Measurements from ENCODE around the gene ELF4. TPM values are rescaled to one million over a fixed set of nuclear protein-coding genes. Genes with fewer than 3 reads are reported as not detected.

ELF4 gene
- total and polyA plus RNA-seq, 2 of the 13 experiments (the other 11 are each of a cell fraction or from before 2014, with no cell fraction given), result 1.3 to 2.6 TPM

DNA sequence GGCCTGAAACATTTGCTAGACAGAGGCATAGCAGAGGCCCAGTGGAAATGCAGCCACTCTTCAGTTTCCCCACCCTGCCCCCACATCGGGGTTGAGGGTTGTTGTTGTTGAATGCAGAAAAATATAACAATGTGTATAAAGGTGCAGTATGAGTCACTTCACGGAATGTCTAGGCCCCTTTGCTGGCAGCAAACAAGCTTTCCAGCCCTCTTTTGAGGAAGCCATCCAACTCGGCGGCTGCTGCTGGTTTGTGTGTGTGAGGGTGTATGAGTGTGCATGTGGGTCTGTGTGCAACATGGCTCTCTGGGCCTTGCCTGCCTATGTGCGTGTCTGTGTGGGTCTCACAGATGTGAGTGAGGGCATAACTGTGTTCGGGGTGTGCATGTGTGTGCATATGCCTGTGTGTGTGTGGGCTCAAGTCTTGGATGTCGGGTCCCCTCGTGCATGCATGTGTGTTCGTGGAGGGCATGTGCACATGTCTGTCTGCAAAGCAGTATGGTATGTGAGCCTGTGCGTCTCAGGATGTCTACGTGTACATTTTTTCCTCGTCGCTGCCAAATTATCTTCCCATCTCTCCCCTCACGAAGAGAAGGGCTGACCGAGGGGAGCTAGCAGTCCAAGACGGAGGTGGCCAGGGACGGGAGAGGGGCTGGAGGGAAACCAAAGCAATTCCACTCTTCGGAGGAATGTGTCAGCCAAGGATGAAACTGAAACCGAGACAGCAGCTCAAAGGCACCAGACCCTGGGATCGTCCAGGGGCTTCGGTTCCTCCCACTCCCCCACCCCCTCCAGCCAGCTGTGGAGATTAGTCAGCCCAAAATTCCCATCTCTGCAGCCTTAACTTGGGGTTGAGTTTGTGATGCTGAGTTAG, 8.4 kb upstream of the ELF4 start:
- no TSS peak for BruUV-seq (replicated peaks)
- TF ChIP-seq ZFX (CRISPR knock-in tag; IDR thresholded peaks at IDR 0.05; ENCODE audit: low read depth), result peak; percentile 37; the same call in 1 of the 2 replicates
- TF ChIP-seq, protein P1, sequence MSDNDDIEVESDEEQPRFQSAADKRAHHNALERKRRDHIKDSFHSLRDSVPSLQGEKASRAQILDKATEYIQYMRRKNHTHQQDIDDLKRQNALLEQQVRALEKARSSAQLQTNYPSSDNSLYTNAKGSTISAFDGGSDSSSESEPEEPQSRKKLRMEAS (IDR thresholded peaks at IDR 0.05), result peak; percentile 38; the same call in 1 of the 2 replicates
- no peak for TF ChIP-seq TCF7L2 (IDR thresholded peaks at IDR 0.05; ENCODE audit: low read depth, low read length)
- TF ChIP-seq ZNF891 (CRISPR knock-in tag; IDR thresholded peaks at IDR 0.05), result no peak
- TF ChIP-seq, protein P2, sequence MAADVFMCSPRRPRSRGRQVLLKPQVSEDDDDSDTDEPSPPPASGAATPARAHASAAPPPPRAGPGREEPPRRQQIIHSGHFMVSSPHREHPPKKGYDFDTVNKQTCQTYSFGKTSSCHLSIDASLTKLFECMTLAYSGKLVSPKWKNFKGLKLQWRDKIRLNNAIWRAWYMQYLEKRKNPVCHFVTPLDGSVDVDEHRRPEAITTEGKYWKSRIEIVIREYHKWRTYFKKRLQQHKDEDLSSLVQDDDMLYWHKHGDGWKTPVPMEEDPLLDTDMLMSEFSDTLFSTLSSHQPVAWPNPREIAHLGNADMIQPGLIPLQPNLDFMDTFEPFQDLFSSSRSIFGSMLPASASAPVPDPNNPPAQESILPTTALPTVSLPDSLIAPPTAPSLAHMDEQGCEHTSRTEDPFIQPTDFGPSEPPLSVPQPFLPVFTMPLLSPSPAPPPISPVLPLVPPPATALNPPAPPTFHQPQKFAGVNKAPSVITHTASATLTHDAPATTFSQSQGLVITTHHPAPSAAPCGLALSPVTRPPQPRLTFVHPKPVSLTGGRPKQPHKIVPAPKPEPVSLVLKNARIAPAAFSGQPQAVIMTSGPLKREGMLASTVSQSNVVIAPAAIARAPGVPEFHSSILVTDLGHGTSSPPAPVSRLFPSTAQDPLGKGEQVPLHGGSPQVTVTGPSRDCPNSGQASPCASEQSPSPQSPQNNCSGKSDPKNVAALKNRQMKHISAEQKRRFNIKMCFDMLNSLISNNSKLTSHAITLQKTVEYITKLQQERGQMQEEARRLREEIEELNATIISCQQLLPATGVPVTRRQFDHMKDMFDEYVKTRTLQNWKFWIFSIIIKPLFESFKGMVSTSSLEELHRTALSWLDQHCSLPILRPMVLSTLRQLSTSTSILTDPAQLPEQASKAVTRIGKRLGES (CRISPR knock-in tag; IDR thresholded peaks at IDR 0.05; ENCODE audit: borderline replicate concordance), result no peak
- TF ChIP-seq MIXL1 (CRISPR knock-in tag; IDR thresholded peaks at IDR 0.05), result no peak
- 0 out of 2 replicates have a peak, but pooled peaks have one; percentile 9 for TF ChIP-seq ZNF12 (CRISPR knock-in tag; IDR thresholded peaks at IDR 0.05)
- no peak for TF ChIP-seq HNF4A (CRISPR knock-in tag; IDR thresholded peaks at IDR 0.05)
- TF ChIP-seq FOSL2 (CRISPR knock-in tag; IDR thresholded peaks at IDR 0.05), result peak; percentile 52
- TF ChIP-seq, protein P3, sequence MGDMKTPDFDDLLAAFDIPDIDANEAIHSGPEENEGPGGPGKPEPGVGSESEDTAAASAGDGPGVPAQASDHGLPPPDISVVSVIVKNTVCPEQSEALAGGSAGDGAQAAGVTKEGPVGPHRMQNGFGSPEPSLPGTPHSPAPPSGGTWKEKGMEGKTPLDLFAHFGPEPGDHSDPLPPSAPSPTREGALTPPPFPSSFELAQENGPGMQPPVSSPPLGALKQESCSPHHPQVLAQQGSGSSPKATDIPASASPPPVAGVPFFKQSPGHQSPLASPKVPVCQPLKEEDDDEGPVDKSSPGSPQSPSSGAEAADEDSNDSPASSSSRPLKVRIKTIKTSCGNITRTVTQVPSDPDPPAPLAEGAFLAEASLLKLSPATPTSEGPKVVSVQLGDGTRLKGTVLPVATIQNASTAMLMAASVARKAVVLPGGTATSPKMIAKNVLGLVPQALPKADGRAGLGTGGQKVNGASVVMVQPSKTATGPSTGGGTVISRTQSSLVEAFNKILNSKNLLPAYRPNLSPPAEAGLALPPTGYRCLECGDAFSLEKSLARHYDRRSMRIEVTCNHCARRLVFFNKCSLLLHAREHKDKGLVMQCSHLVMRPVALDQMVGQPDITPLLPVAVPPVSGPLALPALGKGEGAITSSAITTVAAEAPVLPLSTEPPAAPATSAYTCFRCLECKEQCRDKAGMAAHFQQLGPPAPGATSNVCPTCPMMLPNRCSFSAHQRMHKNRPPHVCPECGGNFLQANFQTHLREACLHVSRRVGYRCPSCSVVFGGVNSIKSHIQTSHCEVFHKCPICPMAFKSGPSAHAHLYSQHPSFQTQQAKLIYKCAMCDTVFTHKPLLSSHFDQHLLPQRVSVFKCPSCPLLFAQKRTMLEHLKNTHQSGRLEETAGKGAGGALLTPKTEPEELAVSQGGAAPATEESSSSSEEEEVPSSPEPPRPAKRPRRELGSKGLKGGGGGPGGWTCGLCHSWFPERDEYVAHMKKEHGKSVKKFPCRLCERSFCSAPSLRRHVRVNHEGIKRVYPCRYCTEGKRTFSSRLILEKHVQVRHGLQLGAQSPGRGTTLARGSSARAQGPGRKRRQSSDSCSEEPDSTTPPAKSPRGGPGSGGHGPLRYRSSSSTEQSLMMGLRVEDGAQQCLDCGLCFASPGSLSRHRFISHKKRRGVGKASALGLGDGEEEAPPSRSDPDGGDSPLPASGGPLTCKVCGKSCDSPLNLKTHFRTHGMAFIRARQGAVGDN (CRISPR knock-in tag; IDR thresholded peaks at IDR 0.05), result peak; percentile 54
- peak; percentile 16; the same call in 1 of the 2 replicates for TF ChIP-seq BCL6 (CRISPR knock-in tag; IDR thresholded peaks at IDR 0.05)
- TF ChIP-seq, protein P4, sequence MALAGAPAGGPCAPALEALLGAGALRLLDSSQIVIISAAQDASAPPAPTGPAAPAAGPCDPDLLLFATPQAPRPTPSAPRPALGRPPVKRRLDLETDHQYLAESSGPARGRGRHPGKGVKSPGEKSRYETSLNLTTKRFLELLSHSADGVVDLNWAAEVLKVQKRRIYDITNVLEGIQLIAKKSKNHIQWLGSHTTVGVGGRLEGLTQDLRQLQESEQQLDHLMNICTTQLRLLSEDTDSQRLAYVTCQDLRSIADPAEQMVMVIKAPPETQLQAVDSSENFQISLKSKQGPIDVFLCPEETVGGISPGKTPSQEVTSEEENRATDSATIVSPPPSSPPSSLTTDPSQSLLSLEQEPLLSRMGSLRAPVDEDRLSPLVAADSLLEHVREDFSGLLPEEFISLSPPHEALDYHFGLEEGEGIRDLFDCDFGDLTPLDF (CRISPR knock-in tag; IDR thresholded peaks at IDR 0.05), result no peak
- no peak for TF ChIP-seq ATF1 (CRISPR knock-in tag; IDR thresholded peaks at IDR 0.05)

More for the DNA sequence above, 8.4 kb upstream of the ELF4 start:
- Histone ChIP-seq H3K27ac (ENCODE audit: extremely low read length, insufficient read depth, low read length) (no peak overlapping the region), H3K4me1 (ENCODE audit: insufficient read depth, low read length) (peaks cover 32% of the 10 kb centered on the region), H2AFZ (ENCODE audit: low read length) (no peak overlapping the region), H4K20me1 (ENCODE audit: insufficient read depth, low read length) (no peaks in the 10 kb centered on the region), H3K4me2 (ENCODE audit: low read depth, low read length) (peak overlapping the region; percentile 73), H3K36me3 (replicated peaks in 1 of 2; ENCODE audit: control insufficient read depth in 1 of 2, insufficient read depth in 2 of 2, low read length in 2 of 2) (no peaks in the 10 kb centered on the region), H3K79me2 (ENCODE audit: insufficient read depth, low read length) (no peaks in the 10 kb centered on the region), H3K9ac (ENCODE audit: insufficient read depth, low read depth, low read length) (no peak overlapping the region), H3K9me3 (ENCODE audit: low read length) (no peaks in the 10 kb centered on the region), H3K4me3 (replicated peaks in 1 of 3; ENCODE audit: insufficient read depth in 1 of 3, low read depth in 2 of 3, low read length in 3 of 3) (peak overlapping the region; percentile 15 to 54 (median 39); a peak in 5 of 6 replicates), H3K27me3 (ENCODE audit: control insufficient read depth in 1 of 2, insufficient read depth in 2 of 2, low read length in 2 of 2) (no peaks in the 10 kb centered on the region)
- peak; percentile 6; the same call in 1 of the 3 replicates for ATAC-seq
- CTCF ChIA-PET (ENCODE audit: low intra/inter-chr PET ratio, low total read pairs), result interaction anchor here (1.6 kb wide), 1 partner anchor 39 kb away, joined by 5 read pairs; no protein-coding TSS in a partner anchor
- FAIRE-seq, result no peak
- DNase-seq (ENCODE audit: low spot score), result no peak
- intact Hi-C loops (cut with micrococcal nuclease; ENCODE audit: unreplicated experiment) (no loop called here), in situ Hi-C loops (cut with HindIII; ENCODE audit: extremely low pct_ligation_motif_present, low pct_unique_long_range_greater_than_20kb) (loop anchor here (5.0 kb wide), 1 partner anchor 36 kb away; no protein-coding TSS in a partner anchor)
- POLR2A ChIA-PET, result interaction anchor here (0.8 to 1.4 kb wide), 3 partner anchors 9 to 47 kb away, joined by 3 to 5 read pairs (median 3); partner anchors contain the start of gene AIFM1
- WGBS (ENCODE audit: low lambda C conversion rate), result 0% methylated on average over 4 of the region's 21 CpGs

Data from HepG2 (cell line).